Stimulated activated CD8-positive, alpha-beta memory T cell treated with anti-CD3 and anti-CD28 coated beads, Interleukin-4, amount 100 ng/mL, for 48 hours (primary cell): ENCODE results near the gene PDZD7.
"Not testable (repeated sequence)": the region's sequence is repeated elsewhere in the genome, so short reads cannot be mapped to it uniquely, and the experiment has no call there.

ENCODE experiments used
- DNase-seq: peaks from one replicate; pipeline ENCODE4 v3.0.0-alpha.2; 2020

The PDZD7 gene

GRCh38 chr10:100980711-100981110 lies 50.2 kb downstream of the PDZD7 start:
- DNase-seq: peak; percentile 9

GRCh38 chr10:100980311-100980710 lies 50.6 kb downstream of the PDZD7 start:
- DNase-seq: peak; percentile 11

GRCh38 chr10:100979791-100980272 lies 51.1 kb downstream of the PDZD7 start:
- DNase-seq: peak; percentile 6

GRCh38 chr10:100978901-100979195 lies 52.1 kb downstream of the PDZD7 start:
- DNase-seq: peak; percentile 1

GRCh38 chr10:100978121-100978900 lies 52.6 kb downstream of the PDZD7 start:
- DNase-seq: peak; percentile 14

GRCh38 chr10:100977436-100977835 lies 53.5 kb downstream of the PDZD7 start:
- peak; percentile 3 for DNase-seq

- peak; percentile 4 for DNase-seq
Measured at GRCh38 chr10:100976906-100977305, 54.0 kb downstream of the PDZD7 start.

GRCh38 chr10:100975397-100975796 lies 55.5 kb downstream of the PDZD7 start:
- DNase-seq: not testable (repeated sequence)

- DNase-seq: peak; percentile 19
Measured at GRCh38 chr10:100972904-100973535, 57.9 kb downstream of the PDZD7 start.

- no peak for DNase-seq
Measured at GRCh38 chr10:100972115-100972903, 58.6 kb downstream of the PDZD7 start.

GRCh38 chr10:100970914-100971811 lies 59.8 kb downstream of the PDZD7 start:
- no peak for DNase-seq

GRCh38 chr10:100970076-100970913 lies 60.6 kb downstream of the PDZD7 start:
- DNase-seq: peak; percentile 48

- peak; percentile 72 for DNase-seq
Measured at GRCh38 chr10:100969187-100970075, 61.5 kb downstream of the PDZD7 start, which contains the start of gene SEMA4G. Gene SEMA4G (plus strand): TSS chr10:100969504. CDS start chr10:100972913, 3,409 bp downstream.

- no peak for DNase-seq
Measured at GRCh38 chr10:100968863-100969186, 62.1 kb downstream of the PDZD7 start.

- DNase-seq: no peak
Measured at GRCh38 chr10:100968062-100968736, 62.7 kb downstream of the PDZD7 start.

GRCh38 chr10:100967332-100967731 lies 63.6 kb downstream of the PDZD7 start:
- DNase-seq: no peak

GRCh38 chr10:100966887-100967286 lies 64.0 kb downstream of the PDZD7 start:
- DNase-seq: no peak

- no peak for DNase-seq
Measured at GRCh38 chr10:100965820-100966219, 65.1 kb downstream of the PDZD7 start.

- DNase-seq: no peak
Measured at GRCh38 chr10:100963826-100964225, 67.1 kb downstream of the PDZD7 start.
